ENCODE results near the gene CCDC188. TPM values are rescaled to one million over a fixed set of nuclear protein-coding genes. Genes with fewer than 3 reads are reported as not detected.
A peak's percentile ranks its signal among the peaks of the same experiment; 100 is the strongest.

The CCDC188 gene
- total RNA-seq, 2 experiments from 2014 or later: not detected

GRCh38 chr22:20193761-20194494 lies 43.1 kb upstream of the CCDC188 start:
- Histone ChIP-seq H3K9me2 (ENCODE audit: insufficient read depth, low read length) (no peaks in the 10 kb centered on the region), H3K4me2 (ENCODE audit: low read length) (no peak overlapping the region), H3K4me3 (ENCODE audit: low read depth, low read length, poor library complexity, severe bottlenecking) (no peak overlapping the region), H2AFZ (ENCODE audit: low read length) (no peak overlapping the region), H3K4me1 (ENCODE audit: insufficient read depth, low read length, poor library complexity, severe bottlenecking) (no peaks in the 10 kb centered on the region), H3K36me3 (ENCODE audit: insufficient read depth, low read length) (no peaks in the 10 kb centered on the region), H3K27ac (ENCODE audit: low read depth, low read length, poor library complexity, severe bottlenecking) (no peak overlapping the region), H3K79me2 (ENCODE audit: insufficient read depth, low read depth, low read length) (no peaks in the 10 kb centered on the region), H3K9me3 (ENCODE audit: low read length) (no peaks in the 10 kb centered on the region), H4K20me1 (ENCODE audit: insufficient read depth, low read length) (no peaks in the 10 kb centered on the region)
- ChIA-PET CTCF (ENCODE audit: unreplicated experiment) (no interaction called here), POLR2A (no interaction called here)
- no peak for TF ChIP-seq CTCF (conservative IDR thresholded peaks at IDR 0.05; ENCODE audit: low read length)
- no peak for TF ChIP-seq EZH2phosphoT487 (IDR thresholded peaks at IDR 0.05; ENCODE audit: borderline replicate concordance, low read depth, low read length)
- intact Hi-C loops (cut with micrococcal nuclease; ENCODE audit: unreplicated experiment): no loop called here
- DNase-seq (ENCODE audit: low spot score): no peak
- BruUV-seq (replicated peaks): no TSS peak

GRCh38 chr22:20192972-20193760 lies 42.3 kb upstream of the CCDC188 start:
- no peaks in the 10 kb centered on the region for H3K9me2 ChIP-seq (ENCODE audit: insufficient read depth, low read length)
- intact Hi-C loops (cut with micrococcal nuclease; ENCODE audit: unreplicated experiment): no loop called here
- CTCF ChIA-PET (ENCODE audit: unreplicated experiment): interaction anchor here (0.6 kb wide), 1 partner anchor 13 kb away, joined by 3 read pairs; no protein-coding TSS in a partner anchor
- no peaks in the 10 kb centered on the region for H4K20me1 ChIP-seq (ENCODE audit: insufficient read depth, low read length)
- no peaks in the 10 kb centered on the region for H3K9me3 ChIP-seq (ENCODE audit: low read length)
- H3K79me2 ChIP-seq (ENCODE audit: insufficient read depth, low read depth, low read length): no peaks in the 10 kb centered on the region
- H3K4me3 ChIP-seq (ENCODE audit: low read depth, low read length, poor library complexity, severe bottlenecking): no peak overlapping the region
- no peak overlapping the region for H3K27ac ChIP-seq (ENCODE audit: low read depth, low read length, poor library complexity, severe bottlenecking)
- H3K4me1 ChIP-seq (ENCODE audit: insufficient read depth, low read length, poor library complexity, severe bottlenecking): no peaks in the 10 kb centered on the region
- no peaks in the 10 kb centered on the region for H3K36me3 ChIP-seq (ENCODE audit: insufficient read depth, low read length)
- no peak for TF ChIP-seq EZH2phosphoT487 (IDR thresholded peaks at IDR 0.05; ENCODE audit: borderline replicate concordance, low read depth, low read length)
- 0 out of 2 replicates have a peak, but pooled peaks have one; percentile 13 for TF ChIP-seq CTCF (conservative IDR thresholded peaks at IDR 0.05; ENCODE audit: low read length)
- no peak overlapping the region for H2AFZ ChIP-seq (ENCODE audit: low read length)
- no peak for DNase-seq (ENCODE audit: low spot score)
- no TSS peak for BruUV-seq (replicated peaks)
- POLR2A ChIA-PET: no interaction called here
- H3K4me2 ChIP-seq (ENCODE audit: low read length): no peak overlapping the region

Measured in OCI-LY7 (cell line).